Mesenchymal stem cell (in vitro differentiated cells and primary cell): ENCODE data around the gene P4HA3.

ENCODE experiments used
- DNase-seq: peaks from one replicate; pipeline ENCODE4 v3.0.0-alpha.2; 2013
- H2AFZ ChIP-seq: one replicate; pipeline ENCODE4 v1.6.1; 2013; ENCODE audit warnings: low read depth, mild to moderate bottlenecking, control low read depth, inconsistent platforms, low read length, moderate library complexity
- H2AK5ac ChIP-seq: 2 replicates; pipeline ENCODE4 v1.6.1; 2013; ENCODE audit warnings: low read length, moderate library complexity, mild to moderate bottlenecking, inconsistent platforms; ENCODE audit not compliant: severe bottlenecking
- H2BK120ac ChIP-seq: one replicate; pipeline ENCODE4 v1.6.1; 2013; ENCODE audit warnings: low read depth, mild to moderate bottlenecking, inconsistent platforms, low read length, moderate library complexity
- H2BK12ac ChIP-seq, 2 experiments: one replicate each; pipeline ENCODE4 v1.6.1; 2013; ENCODE audit warnings: inconsistent platforms in 2 of 2, low read length in 2 of 2, mild to moderate bottlenecking in 2 of 2, moderate library complexity in 2 of 2, control low read depth in 1 of 2
- H2BK15ac ChIP-seq: one replicate; pipeline ENCODE4 v1.6.1; 2013; ENCODE audit warnings: mild to moderate bottlenecking, low read depth, inconsistent platforms; ENCODE audit not compliant: poor library complexity, severe bottlenecking
- H2BK5ac ChIP-seq: 2 replicates; pipeline ENCODE4 v1.6.1; 2013; ENCODE audit warnings: low read depth, mild to moderate bottlenecking, low read length, control low read depth, inconsistent platforms; ENCODE audit not compliant: poor library complexity, severe bottlenecking
- H3K14ac ChIP-seq, 2 experiments: one replicate each; pipeline ENCODE4 v1.6.1; 2013; ENCODE audit warnings: inconsistent platforms in 2 of 2, low read length in 2 of 2, control low read depth in 1 of 2, mild to moderate bottlenecking in 1 of 2, moderate library complexity in 1 of 2
- H3K18ac ChIP-seq, 2 experiments: one replicate each; pipeline ENCODE4 v1.6.1; 2013; ENCODE audit warnings: inconsistent platforms in 2 of 2, low read length in 2 of 2, control low read depth in 1 of 2, low read depth in 1 of 2, mild to moderate bottlenecking in 1 of 2
- H3K23ac ChIP-seq, 2 experiments: one replicate each; pipeline ENCODE4 v1.6.1; 2013; ENCODE audit warnings: inconsistent platforms in 2 of 2, low read length in 2 of 2, mild to moderate bottlenecking in 2 of 2, moderate library complexity in 2 of 2, control low read depth in 1 of 2
- H3K27ac ChIP-seq: 2 replicates; pipeline ENCODE4 v1.5.1; 2013; ENCODE audit warnings: mild to moderate bottlenecking, moderate library complexity, low read length, control low read depth, inconsistent platforms; ENCODE audit not compliant: poor library complexity, severe bottlenecking
- H3K27me3 ChIP-seq, 2 experiments: 2 replicates each; pipeline versions ENCODE4 v1.6.1 to v1.7.0; 2013; ENCODE audit warnings: low read length in 2 of 2, mild to moderate bottlenecking in 2 of 2, moderate library complexity in 2 of 2, control low read depth in 1 of 2, inconsistent platforms in 1 of 2; ENCODE audit not compliant: control insufficient read depth in 1 of 2, insufficient read depth in 1 of 2
- H3K36me3 ChIP-seq, 2 experiments: 2 replicates each; pipeline versions ENCODE4 v1.6.1 to v1.7.0; 2013; ENCODE audit warnings: low read length in 2 of 2, control low read depth in 1 of 2, inconsistent platforms in 1 of 2, low read depth in 1 of 2, mild to moderate bottlenecking in 1 of 2; ENCODE audit not compliant: insufficient read depth in 2 of 2, control insufficient read depth in 1 of 2
- H3K4ac ChIP-seq, 2 experiments: one replicate each; pipeline ENCODE4 v1.6.1; 2013; ENCODE audit warnings: inconsistent platforms in 2 of 2, low read length in 2 of 2, mild to moderate bottlenecking in 2 of 2, moderate library complexity in 2 of 2, control low read depth in 1 of 2, low read depth in 1 of 2
- H3K4me1 ChIP-seq: 2 replicates; pipeline ENCODE4 v1.6.1; 2013; ENCODE audit warnings: low read depth, low read length, control low read depth; ENCODE audit not compliant: control insufficient read depth, insufficient read depth
- H3K4me2 ChIP-seq: 2 replicates; pipeline ENCODE4 v1.6.1; 2013; ENCODE audit warnings: low read length, mild to moderate bottlenecking, inconsistent platforms; ENCODE audit not compliant: poor library complexity, severe bottlenecking
- H3K4me3 ChIP-seq, 2 experiments: 2 replicates each; pipeline versions ENCODE4 v1.5.1 to v1.7.0; 2013; ENCODE audit warnings: low read length in 2 of 2, mild to moderate bottlenecking in 2 of 2, control low read depth in 1 of 2, low read depth in 1 of 2; ENCODE audit not compliant: insufficient read depth in 1 of 2
- H3K79me1 ChIP-seq: replicated peaks from 2 replicates; pipeline ENCODE4 v1.6.1; 2013; ENCODE audit warnings: mild to moderate bottlenecking, control low read depth, low read length, inconsistent platforms; ENCODE audit not compliant: poor library complexity, severe bottlenecking
- H3K9ac ChIP-seq: 2 replicates; pipeline ENCODE4 v1.7.0; 2013; ENCODE audit warnings: mild to moderate bottlenecking, low read length, moderate library complexity
- H3K9me3 ChIP-seq: 2 replicates; pipeline ENCODE4 v1.7.0; 2013; ENCODE audit warnings: mild to moderate bottlenecking, low read length; ENCODE audit not compliant: control insufficient read depth
- H4K8ac ChIP-seq: one replicate; pipeline ENCODE4 v1.6.1; 2013; ENCODE audit warnings: inconsistent platforms, mild to moderate bottlenecking, low read length, moderate library complexity
- H4K91ac ChIP-seq: one replicate; pipeline ENCODE4 v1.6.1; 2013; ENCODE audit warnings: mild to moderate bottlenecking, low read length, inconsistent platforms
- WGBS: methylation state at CpG from one replicate; pipeline ENCODE4 v1.1.7; 2013; ENCODE audit warnings: mixed read lengths; 5-methylcytosine and 5-hydroxymethylcytosine counted together

Gene P4HA3

GRCh38 chr11:74226907-74227306 lies 84.5 kb downstream of the P4HA3 start:
- Histone ChIP-seq H2BK5ac (no peak overlapping the region), H3K4me2 (no peak overlapping the region), H2AK5ac (no peak overlapping the region), H2BK15ac (no peak overlapping the region), H3K4ac (no peak overlapping the region), H3K18ac (no peak overlapping the region), H2AFZ (no peak overlapping the region), H3K36me3 (peaks cover 16 to 41% of the 10 kb centered on the region in 2 experiments), H3K4me3 (no peak overlapping the region), H4K8ac (no peak overlapping the region), H3K4me1 (peaks cover 3% of the 10 kb centered on the region), H4K91ac (no peak overlapping the region), H3K14ac (no peak overlapping the region), H3K27ac (no peak overlapping the region), H3K9me3 (no peaks in the 10 kb centered on the region), H3K27me3 (no peaks in the 10 kb centered on the region), H2BK12ac (no peak overlapping the region), H3K9ac (no peak overlapping the region), H3K79me1 (peaks cover 6% of the 10 kb centered on the region), H2BK120ac (no peak overlapping the region), H3K23ac (no peak overlapping the region)
- WGBS, result 56% methylated on average over 2 of the region's 2 CpGs
- DNase-seq, result no peak

GRCh38 chr11:74225565-74225964 lies 85.9 kb downstream of the P4HA3 start:
- H3K4ac ChIP-seq, result no peak overlapping the region
- H3K18ac ChIP-seq, result no peak overlapping the region
- H2BK12ac ChIP-seq, result no peak overlapping the region
- H3K23ac ChIP-seq, result no peak overlapping the region
- H3K79me1 ChIP-seq, result peaks cover 6% of the 10 kb centered on the region
- H2AK5ac ChIP-seq, result no peak overlapping the region
- H3K36me3 ChIP-seq, result peaks cover 11 to 27% of the 10 kb centered on the region in 2 experiments
- no peak overlapping the region for H3K9ac ChIP-seq
- no peak overlapping the region for H4K8ac ChIP-seq
- no peak for DNase-seq
- no peak overlapping the region for H4K91ac ChIP-seq
- H3K27ac ChIP-seq, result no peak overlapping the region
- H2AFZ ChIP-seq, result no peak overlapping the region
- H3K4me1 ChIP-seq, result peaks cover 3% of the 10 kb centered on the region
- H3K27me3 ChIP-seq, result no peaks in the 10 kb centered on the region
- H2BK120ac ChIP-seq, result no peak overlapping the region
- no peaks in the 10 kb centered on the region for H3K9me3 ChIP-seq
- no peak overlapping the region for H3K4me3 ChIP-seq
- 100% methylated on average over 2 of the region's 4 CpGs for WGBS
- H2BK15ac ChIP-seq, result no peak overlapping the region
- H2BK5ac ChIP-seq, result no peak overlapping the region
- H3K14ac ChIP-seq, result no peak overlapping the region
- H3K4me2 ChIP-seq, result no peak overlapping the region

- no peak overlapping the region for H2AK5ac ChIP-seq
- no peak overlapping the region for H2BK5ac ChIP-seq
- H3K4me1 ChIP-seq, result peaks cover 1% of the 10 kb centered on the region
- H3K14ac ChIP-seq, result no peak overlapping the region
- H3K27me3 ChIP-seq, result no peaks in the 10 kb centered on the region
- peaks cover 6 to 18% of the 10 kb centered on the region in 2 experiments for H3K36me3 ChIP-seq
- H2BK15ac ChIP-seq, result no peak overlapping the region
- H4K8ac ChIP-seq, result no peak overlapping the region
- H3K4me3 ChIP-seq, result no peak overlapping the region
- H3K18ac ChIP-seq, result no peak overlapping the region
- no peak overlapping the region for H3K4me2 ChIP-seq
- no peak overlapping the region for H2BK120ac ChIP-seq
- H3K9ac ChIP-seq, result no peak overlapping the region
- no peak overlapping the region for H2BK12ac ChIP-seq
- H3K23ac ChIP-seq, result no peak overlapping the region
- no peaks in the 10 kb centered on the region for H3K9me3 ChIP-seq
- H4K91ac ChIP-seq, result no peak overlapping the region
- H2AFZ ChIP-seq, result no peak overlapping the region
- H3K4ac ChIP-seq, result no peak overlapping the region
- WGBS, result 100% methylated on average over 1 of the region's 1 CpG
- peaks cover 2% of the 10 kb centered on the region for H3K79me1 ChIP-seq
- no peak overlapping the region for H3K27ac ChIP-seq
- no peak for DNase-seq
Observed at GRCh38 chr11:74221816-74222215, 89.6 kb downstream of the P4HA3 start.

GRCh38 chr11:74220376-74220775 lies 91.1 kb downstream of the P4HA3 start:
- Histone ChIP-seq H3K4ac (no peak overlapping the region), H3K4me3 (no peak overlapping the region), H2BK15ac (no peak overlapping the region), H4K91ac (no peak overlapping the region), H3K27ac (peak overlapping the region; percentile 38), H2BK5ac (no peak overlapping the region), H2BK120ac (no peak overlapping the region), H3K18ac (no peak overlapping the region), H3K4me2 (no peak overlapping the region), H3K4me1 (no peaks in the 10 kb centered on the region), H3K23ac (no peak overlapping the region), H3K79me1 (peaks cover 1% of the 10 kb centered on the region), H3K36me3 (peaks cover 4 to 10% of the 10 kb centered on the region in 2 experiments), H2AFZ (no peak overlapping the region), H4K8ac (no peak overlapping the region), H3K14ac (no peak overlapping the region), H3K27me3 (no peaks in the 10 kb centered on the region), H3K9me3 (no peaks in the 10 kb centered on the region), H2AK5ac (no peak overlapping the region), H3K9ac (no peak overlapping the region), H2BK12ac (no peak overlapping the region)
- no peak for DNase-seq
- 97% methylated on average over 1 of the region's 1 CpG for WGBS
